BJ (cell line): ENCODE measurements around the gene URAD. TPM values are rescaled to one million over a fixed set of nuclear protein-coding genes. Genes with fewer than 3 reads are reported as not detected.

Experiments used
- CTCF ChIA-PET: fragments of 350-600 bp; formaldehyde crosslinking; extraction: SDS; loops from one replicate; lab custom pipeline; 2021; ENCODE audit warnings: antibody characterized with exemption, inconsistent platforms; lab: Yijun Ruan, JAX
- POLR2A ChIA-PET: fragments of 300-600 bp; sonication (Branson Sonifier 250); formaldehyde crosslinking; extraction: SDS; loops from one replicate; lab custom pipeline; 2021; ENCODE audit warnings: antibody characterized with exemption; lab: Charles Lee
- DNase-seq: peaks from one replicate; pipeline ENCODE4 v3.0.0-alpha.2; 2011; ENCODE audit warnings: low read depth
- H3K27me3 ChIP-seq: 2 replicates; pipeline ENCODE4 v1.6.0; 2011; ENCODE audit warnings: low read length; ENCODE audit not compliant: control insufficient read depth, insufficient read depth
- H3K36me3 ChIP-seq: 2 replicates; pipeline ENCODE4 v1.5.1; 2011; ENCODE audit warnings: low read length; ENCODE audit not compliant: control insufficient read depth, insufficient read depth
- H3K4me3 ChIP-seq: 2 replicates; pipeline ENCODE4 v1.5.1; 2011; ENCODE audit warnings: low read depth, mild to moderate bottlenecking, control low read depth, low read length
- CTCF ChIP-seq: IDR thresholded peaks from 2 replicates; pipeline ENCODE4 v1.5.1; 2011; ENCODE audit warnings: low read depth, mild to moderate bottlenecking, control low read depth, inconsistent platforms, low read length, moderate library complexity; ENCODE audit not compliant: insufficient read depth
- polyA plus RNA-seq: library from polyadenylated mRNA; depleted of rRNA; stranded (reverse); fragments of >200 nt; gene quantifications from 2 replicates; pipeline ENCODE4 v1.2.3, GENCODE V29; 2011

The URAD gene
- polyA plus RNA-seq, 1 experiment, result not detected

- H3K4me3 ChIP-seq, result no peak overlapping the region
- peaks cover 56% of the 10 kb centered on the region for H3K27me3 ChIP-seq
- POLR2A ChIA-PET, result no interaction called here
- TF ChIP-seq CTCF, result no peak
- CTCF ChIA-PET, result interaction anchor here (1.6 to 2.8 kb wide), 2 partner anchors 9 to 136 kb away, joined by 6 to 12 read pairs; no protein-coding TSS in a partner anchor
- H3K36me3 ChIP-seq, result no peaks in the 10 kb centered on the region
- no peak for DNase-seq
Observed at GRCh38 chr13:27962982-27963381, 25.5 kb downstream of the URAD start.

DNA sequence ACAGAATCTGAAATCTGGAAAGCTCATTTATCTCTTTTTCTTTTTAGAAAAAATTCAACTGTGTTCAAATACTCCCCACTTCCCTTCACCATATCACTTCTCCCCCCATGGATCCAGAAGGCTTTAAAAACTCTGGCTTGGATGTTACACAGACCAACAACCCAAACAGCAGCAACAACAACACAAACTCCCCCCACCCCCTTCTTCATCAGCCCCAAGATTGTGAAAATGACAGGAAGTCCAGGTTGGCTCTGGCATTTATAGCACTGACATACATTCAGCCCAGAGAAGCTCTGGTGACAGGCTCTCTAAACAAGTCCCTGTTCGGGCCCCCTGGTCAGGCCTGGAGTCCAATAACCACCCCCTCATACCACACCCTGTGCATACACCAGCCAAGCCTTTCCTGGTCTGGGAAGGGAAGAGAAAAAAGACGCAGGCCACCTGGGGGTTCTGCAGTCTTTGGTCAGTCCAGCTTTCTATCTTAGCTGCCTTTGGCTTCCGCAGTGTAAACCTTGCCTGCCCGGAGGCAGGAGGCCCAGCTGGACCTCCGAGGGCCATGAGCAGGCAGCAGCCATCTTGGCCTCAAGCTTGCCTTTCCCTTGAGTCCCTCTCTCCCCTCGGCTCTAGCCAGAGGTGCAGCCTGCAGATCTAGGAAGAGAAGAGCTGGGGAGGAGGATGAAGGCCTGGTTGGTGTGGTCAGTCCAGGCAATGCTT, 26.2 kb downstream of the URAD start:
- no peak for TF ChIP-seq CTCF
- no peaks in the 10 kb centered on the region for H3K36me3 ChIP-seq
- DNase-seq, result no peak
- CTCF ChIA-PET, result interaction anchor here (0.7 to 2.8 kb wide), 4 partner anchors 8 to 135 kb away, joined by 3 to 12 read pairs (median 4); no protein-coding TSS in a partner anchor
- peaks cover 49% of the 10 kb centered on the region for H3K27me3 ChIP-seq
- H3K4me3 ChIP-seq, result no peak overlapping the region
- POLR2A ChIA-PET, result interaction anchor here (0.5 to 0.6 kb wide), 2 partner anchors 14 to 131 kb away, joined by 3 to 4 read pairs; no protein-coding TSS in a partner anchor

DNA sequence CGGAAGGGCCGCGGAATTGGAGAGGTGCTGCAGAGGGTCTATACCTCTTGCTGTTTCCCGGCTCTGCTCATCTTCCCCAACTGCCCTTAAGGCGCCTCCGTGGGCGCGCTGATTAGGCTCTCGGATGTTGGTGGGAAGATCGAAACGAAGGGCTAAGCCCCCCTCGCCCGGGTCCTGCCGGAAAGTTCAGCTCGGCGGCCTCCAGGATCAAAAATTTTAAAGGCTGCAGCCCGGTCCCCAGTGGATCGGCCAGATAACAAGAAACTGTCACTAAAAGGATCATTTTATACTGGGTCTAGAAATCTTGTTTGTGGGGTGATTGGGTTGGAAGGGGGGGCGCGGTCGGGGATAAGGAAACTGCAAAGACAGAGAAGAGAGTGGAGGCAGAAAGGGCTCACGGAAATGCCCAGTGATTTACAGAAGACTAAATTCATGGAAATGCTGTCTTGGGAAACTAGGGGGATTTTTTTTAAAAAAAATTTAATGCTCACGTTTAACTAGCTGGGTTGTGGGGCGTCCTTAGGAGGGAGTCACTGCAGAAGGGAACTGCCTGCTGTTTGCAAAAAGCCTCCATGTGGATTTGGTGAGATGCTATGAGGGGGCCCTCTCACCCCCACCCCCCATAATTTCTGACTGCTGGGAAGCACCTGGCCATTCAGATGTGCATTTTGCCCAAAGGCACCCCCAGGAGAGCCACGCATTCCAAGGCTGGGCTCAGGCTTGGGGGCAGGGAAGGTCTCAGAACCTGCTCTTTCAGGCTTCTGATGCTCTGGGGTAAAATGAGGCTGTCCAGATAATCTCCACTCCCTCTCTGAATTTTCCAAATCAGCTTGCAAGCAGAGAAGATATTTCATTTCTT, 27.0 kb downstream of the URAD start:
- POLR2A ChIA-PET, result no interaction called here
- no peak for TF ChIP-seq CTCF
- DNase-seq, result no peak
- H3K36me3 ChIP-seq, result no peaks in the 10 kb centered on the region
- no peak overlapping the region for H3K4me3 ChIP-seq
- CTCF ChIA-PET, result interaction anchor here (0.7 to 1.2 kb wide), 2 partner anchors 9 to 23 kb away, joined by 3 read pairs; no protein-coding TSS in a partner anchor
- H3K27me3 ChIP-seq, result peaks cover 41% of the 10 kb centered on the region

GRCh38 chr13:27960362-27961226, 27.9 kb downstream of the URAD start:
- Histone ChIP-seq H3K27me3 (peaks cover 36% of the 10 kb centered on the region), H3K4me3 (no peak overlapping the region; the same call in none of the 2 replicates), H3K36me3 (no peaks in the 10 kb centered on the region)
- no peak for DNase-seq
- ChIA-PET CTCF (no interaction called here), POLR2A (no interaction called here)
- TF ChIP-seq CTCF, result peak; percentile 48
